ENCODE measurements around the gene OR2V2. TPM values are rescaled to one million over a fixed set of nuclear protein-coding genes. Genes with fewer than 3 reads are reported as not detected.
"Not testable (repeated sequence)": the region's sequence is repeated elsewhere in the genome, so short reads cannot be mapped to it uniquely, and the experiment has no call there.

Gene OR2V2, protein sequence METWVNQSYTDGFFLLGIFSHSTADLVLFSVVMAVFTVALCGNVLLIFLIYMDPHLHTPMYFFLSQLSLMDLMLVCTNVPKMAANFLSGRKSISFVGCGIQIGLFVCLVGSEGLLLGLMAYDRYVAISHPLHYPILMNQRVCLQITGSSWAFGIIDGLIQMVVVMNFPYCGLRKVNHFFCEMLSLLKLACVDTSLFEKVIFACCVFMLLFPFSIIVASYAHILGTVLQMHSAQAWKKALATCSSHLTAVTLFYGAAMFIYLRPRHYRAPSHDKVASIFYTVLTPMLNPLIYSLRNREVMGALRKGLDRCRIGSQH
- total RNA-seq, result not detected
- long read RNA-seq, result 0 reads

DNA sequence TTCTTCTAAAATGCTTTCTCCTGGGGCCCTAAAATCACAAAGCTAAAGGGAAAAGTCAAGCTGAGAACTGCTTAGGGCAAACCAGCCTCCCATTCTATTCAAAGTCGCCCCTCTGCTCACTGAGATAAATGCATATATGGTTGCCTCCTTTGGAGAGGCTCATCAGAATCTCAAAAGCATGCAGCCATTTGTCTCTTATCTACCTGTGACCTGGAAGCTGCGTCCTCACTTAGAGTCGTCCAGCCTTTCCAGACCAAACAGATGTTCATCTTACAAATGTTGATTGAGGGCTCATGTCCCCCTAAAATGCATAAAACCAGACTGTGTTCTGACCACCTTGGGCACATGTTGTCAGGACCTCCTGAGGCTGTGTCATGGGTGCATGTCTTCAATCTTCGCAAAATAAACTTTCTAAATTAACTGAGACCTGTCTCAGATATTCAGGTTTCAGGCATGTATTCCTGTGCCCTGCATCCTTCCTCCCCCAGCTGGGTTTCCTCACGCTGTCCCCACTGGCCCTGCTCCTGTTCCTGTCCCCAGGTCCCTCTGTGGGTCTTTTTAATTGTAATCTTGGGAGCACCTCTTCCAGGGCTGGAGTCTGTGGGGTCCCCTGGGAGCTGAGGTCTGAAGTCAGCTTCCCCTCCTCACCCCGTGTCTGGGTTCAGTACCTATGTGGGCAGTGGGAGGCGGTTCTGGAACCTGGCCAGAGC lies at the start of gene OR2V2:
Gene OR2V2 (plus strand): TSS at position 660 of the 710 bp plus-strand sequence. CDS start 7,357 bp downstream, outside the sequence.
- DNase-seq; H3K36me3 ChIP-seq; H3K4me1 ChIP-seq; intact Hi-C loops (cut with micrococcal nuclease); H3K27ac ChIP-seq (replicated peaks); H3K4me3 ChIP-seq; H3K9me3 ChIP-seq (replicated peaks): not testable (repeated sequence)
- peaks cover 82% of the 10 kb centered on the region for H3K27me3 ChIP-seq (ENCODE audit: low read depth)

DNA sequence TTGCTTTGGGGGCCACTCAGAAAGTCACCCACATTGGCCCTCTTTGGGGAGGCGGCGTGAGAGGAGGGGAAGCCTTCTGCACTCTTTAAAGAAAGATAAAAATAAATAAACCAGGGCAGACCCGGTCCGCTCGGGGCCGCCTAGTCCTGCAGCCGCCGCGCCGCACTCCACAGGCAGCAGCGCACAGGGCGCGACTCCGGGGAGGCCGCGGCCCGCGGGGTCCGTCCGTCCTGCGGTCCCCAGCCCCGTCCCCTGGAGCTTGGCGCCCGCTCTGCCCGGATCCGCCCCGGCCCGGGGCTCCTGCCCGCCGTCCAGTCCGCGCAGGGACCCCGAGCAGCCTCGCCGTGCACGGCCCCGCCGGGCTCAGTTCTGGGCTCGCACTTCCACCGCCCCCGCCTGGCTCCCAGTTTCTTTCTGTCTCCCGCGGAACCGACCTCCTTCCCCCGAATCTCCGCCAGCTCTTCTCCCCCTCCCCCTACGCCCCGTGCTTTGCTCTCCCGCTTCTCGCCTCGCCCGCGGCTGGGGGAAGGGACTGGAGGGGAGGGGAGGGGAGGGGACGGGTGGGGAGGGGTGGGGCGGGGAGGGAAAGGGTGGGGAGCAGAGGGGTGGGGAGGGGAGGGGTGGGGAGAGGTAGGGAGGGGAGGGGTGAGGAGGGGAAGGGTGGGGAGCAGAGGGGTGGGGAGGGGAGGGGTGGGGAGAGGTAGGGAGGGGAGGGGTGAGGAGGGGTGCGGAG lies 49.5 kb upstream of the OR2V2 start:
- H3K4me1 ChIP-seq; H3K27ac ChIP-seq (replicated peaks); H3K9me3 ChIP-seq (replicated peaks); DNase-seq; intact Hi-C loops (cut with micrococcal nuclease); H3K36me3 ChIP-seq; H3K4me3 ChIP-seq: not testable (repeated sequence)
- H3K27me3 ChIP-seq (ENCODE audit: low read depth), result peaks cover 45% of the 10 kb centered on the region

DNA sequence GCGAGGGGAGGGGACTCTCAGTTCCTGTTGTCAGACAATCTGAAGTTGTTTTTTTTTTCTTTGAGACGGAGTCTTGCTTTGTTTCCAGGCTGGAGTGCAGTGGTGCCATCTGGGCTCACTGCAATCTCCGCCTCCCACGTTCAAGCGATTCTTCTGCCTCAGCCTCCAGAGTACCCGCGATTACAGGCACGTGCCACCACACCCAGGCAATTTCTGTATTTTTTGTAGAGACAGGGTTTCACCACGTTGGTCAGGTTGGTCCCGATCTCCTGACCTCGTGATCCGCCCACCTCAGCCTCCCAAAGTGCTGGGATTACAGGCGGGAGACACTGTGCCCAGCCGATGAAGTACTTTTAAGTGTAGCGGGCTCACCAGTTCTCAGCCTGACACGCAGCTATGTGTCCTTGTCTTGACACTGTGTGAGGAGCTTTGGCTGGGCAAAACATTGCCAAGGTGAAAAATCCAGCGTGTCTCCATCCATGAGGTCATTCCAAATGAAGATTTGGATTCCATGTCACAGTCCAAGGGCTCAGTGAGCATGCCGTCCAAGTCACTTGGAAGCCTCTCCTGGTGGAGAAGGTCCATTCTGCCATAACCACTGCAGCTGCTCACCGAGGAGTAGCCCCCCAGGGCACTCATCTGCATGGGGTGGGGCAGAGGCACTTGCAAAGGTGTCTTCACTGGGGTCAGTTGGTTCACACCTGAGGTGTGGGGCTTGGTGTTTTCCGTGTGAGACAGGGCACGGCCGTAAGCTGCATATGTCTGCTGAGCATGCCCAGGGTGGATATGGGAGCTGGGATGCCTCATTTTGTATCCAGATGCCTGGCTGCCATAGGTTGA lies 48.4 kb upstream of the OR2V2 start:
- intact Hi-C loops (cut with micrococcal nuclease), result no loop called here
- H3K36me3 ChIP-seq, result no peaks in the 10 kb centered on the region
- H3K27me3 ChIP-seq (ENCODE audit: low read depth), result peaks cover 38% of the 10 kb centered on the region
- no peak for DNase-seq
- TF ChIP-seq, protein P1, sequence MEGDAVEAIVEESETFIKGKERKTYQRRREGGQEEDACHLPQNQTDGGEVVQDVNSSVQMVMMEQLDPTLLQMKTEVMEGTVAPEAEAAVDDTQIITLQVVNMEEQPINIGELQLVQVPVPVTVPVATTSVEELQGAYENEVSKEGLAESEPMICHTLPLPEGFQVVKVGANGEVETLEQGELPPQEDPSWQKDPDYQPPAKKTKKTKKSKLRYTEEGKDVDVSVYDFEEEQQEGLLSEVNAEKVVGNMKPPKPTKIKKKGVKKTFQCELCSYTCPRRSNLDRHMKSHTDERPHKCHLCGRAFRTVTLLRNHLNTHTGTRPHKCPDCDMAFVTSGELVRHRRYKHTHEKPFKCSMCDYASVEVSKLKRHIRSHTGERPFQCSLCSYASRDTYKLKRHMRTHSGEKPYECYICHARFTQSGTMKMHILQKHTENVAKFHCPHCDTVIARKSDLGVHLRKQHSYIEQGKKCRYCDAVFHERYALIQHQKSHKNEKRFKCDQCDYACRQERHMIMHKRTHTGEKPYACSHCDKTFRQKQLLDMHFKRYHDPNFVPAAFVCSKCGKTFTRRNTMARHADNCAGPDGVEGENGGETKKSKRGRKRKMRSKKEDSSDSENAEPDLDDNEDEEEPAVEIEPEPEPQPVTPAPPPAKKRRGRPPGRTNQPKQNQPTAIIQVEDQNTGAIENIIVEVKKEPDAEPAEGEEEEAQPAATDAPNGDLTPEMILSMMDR (IDR thresholded peaks at IDR 0.05; ENCODE audit: borderline replicate concordance), result no peak
- no peak overlapping the region for H3K27ac ChIP-seq (replicated peaks)
- no peaks in the 10 kb centered on the region for H3K9me3 ChIP-seq (replicated peaks)
- H3K4me1 ChIP-seq, result peaks cover 9% of the 10 kb centered on the region
- no peak overlapping the region for H3K4me3 ChIP-seq

DNA sequence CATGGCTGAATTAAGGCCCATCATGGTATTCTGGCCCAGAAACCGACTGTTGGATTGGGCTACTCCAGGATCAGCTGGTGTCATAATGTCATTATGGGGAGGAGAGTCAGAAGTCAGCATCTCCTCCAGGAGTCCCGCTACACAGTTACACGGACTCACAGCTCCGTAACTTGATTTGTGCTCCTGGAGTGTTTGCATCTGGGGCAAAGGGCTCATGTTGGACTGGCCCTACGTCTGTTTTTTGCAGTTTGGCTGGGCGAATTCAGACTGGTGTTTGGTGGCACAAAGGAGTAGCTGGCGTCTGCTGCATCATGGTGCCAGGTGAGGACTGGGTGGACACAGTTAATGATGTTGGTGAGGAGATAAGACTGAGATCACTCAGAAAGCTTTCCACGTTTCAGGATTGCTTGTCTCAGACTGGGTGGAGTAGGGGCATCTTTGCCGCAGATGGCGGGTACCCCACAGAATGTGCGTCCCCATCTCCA lies 47.7 kb upstream of the OR2V2 start:
- Histone ChIP-seq H3K9me3 (replicated peaks) (no peaks in the 10 kb centered on the region), H3K27me3 (ENCODE audit: low read depth) (peaks cover 39% of the 10 kb centered on the region), H3K4me1 (peaks cover 9% of the 10 kb centered on the region), H3K4me3 (no peak overlapping the region), H3K36me3 (no peaks in the 10 kb centered on the region), H3K27ac (replicated peaks) (no peak overlapping the region)
- TF ChIP-seq, protein P1 (IDR thresholded peaks at IDR 0.05; ENCODE audit: borderline replicate concordance), result no peak
- DNase-seq, result no peak
- intact Hi-C loops (cut with micrococcal nuclease), result no loop called here

GRCh38 chr5:181100121-181100875 lies 47.1 kb upstream of the OR2V2 start:
- no peak overlapping the region for H3K27ac ChIP-seq (replicated peaks)
- intact Hi-C loops (cut with micrococcal nuclease), result no loop called here
- peak overlapping the region; percentile 41 for H3K4me3 ChIP-seq
- H3K27me3 ChIP-seq (ENCODE audit: low read depth), result peaks cover 41% of the 10 kb centered on the region
- TF ChIP-seq, protein P1 (IDR thresholded peaks at IDR 0.05; ENCODE audit: borderline replicate concordance), result no peak
- H3K36me3 ChIP-seq, result no peaks in the 10 kb centered on the region
- no peak for DNase-seq
- H3K9me3 ChIP-seq (replicated peaks), result no peaks in the 10 kb centered on the region
- H3K4me1 ChIP-seq, result peaks cover 9% of the 10 kb centered on the region

GRCh38 chr5:181101030-181101641 lies 46.2 kb upstream of the OR2V2 start:
- H3K4me1 ChIP-seq; H3K27ac ChIP-seq (replicated peaks); H3K36me3 ChIP-seq; H3K9me3 ChIP-seq (replicated peaks); DNase-seq; intact Hi-C loops (cut with micrococcal nuclease): not testable (repeated sequence)
- Histone ChIP-seq H3K27me3 (ENCODE audit: low read depth) (peaks cover 45% of the 10 kb centered on the region), H3K4me3 (peak overlapping the region; percentile 32)

DNA sequence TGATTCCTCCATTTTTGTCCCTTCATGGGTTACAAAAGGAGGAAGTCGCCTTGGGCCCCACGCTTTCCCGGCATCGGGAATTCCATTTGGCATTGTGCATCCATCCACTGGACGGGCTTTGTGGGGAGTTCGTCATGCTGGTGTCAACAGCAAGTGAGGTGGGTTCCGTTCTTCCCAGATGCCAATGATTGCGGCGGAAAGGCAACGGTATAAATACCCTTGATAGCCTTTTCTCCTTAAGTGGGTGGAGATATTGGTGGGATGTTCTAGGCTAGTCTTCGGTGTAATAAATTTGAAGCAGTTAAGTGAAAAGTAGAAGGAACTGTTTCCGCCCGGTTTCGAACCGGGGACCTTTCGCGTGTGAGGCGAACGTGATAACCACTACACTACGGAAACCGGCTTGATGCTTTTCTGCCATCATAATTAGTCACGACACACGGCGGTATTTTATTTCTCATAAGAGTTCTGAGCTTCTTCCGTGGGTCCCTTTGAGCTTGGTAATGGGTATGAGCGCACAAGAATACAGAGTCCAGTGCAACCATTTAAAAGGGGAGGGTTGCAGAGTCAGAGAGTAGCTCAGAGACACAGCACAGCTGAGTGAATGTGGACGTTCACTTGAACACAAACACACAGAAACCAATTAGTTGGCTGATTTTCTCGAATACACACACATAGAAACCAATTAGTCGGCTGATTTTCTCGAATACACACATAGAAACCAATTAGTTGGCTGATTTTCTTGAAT lies 45.3 kb upstream of the OR2V2 start:
- H3K9me3 ChIP-seq (replicated peaks); H3K27ac ChIP-seq (replicated peaks); DNase-seq; H3K36me3 ChIP-seq; intact Hi-C loops (cut with micrococcal nuclease); H3K4me1 ChIP-seq; H3K4me3 ChIP-seq: not testable (repeated sequence)
- H3K27me3 ChIP-seq (ENCODE audit: low read depth), result peaks cover 54% of the 10 kb centered on the region

GRCh38 chr5:181104259-181104568 lies 43.2 kb upstream of the OR2V2 start:
- H3K27me3 ChIP-seq (ENCODE audit: low read depth), result peaks cover 69% of the 10 kb centered on the region
- H3K4me1 ChIP-seq; DNase-seq; H3K4me3 ChIP-seq; H3K9me3 ChIP-seq (replicated peaks); H3K27ac ChIP-seq (replicated peaks); H3K36me3 ChIP-seq; intact Hi-C loops (cut with micrococcal nuclease): not testable (repeated sequence)
